H9 (cell line): ENCODE results near the gene MAP2K1. TPM values are rescaled to one million over a fixed set of nuclear protein-coding genes. Genes with fewer than 3 reads are reported as not detected.
"Not testable (repeated sequence)": the region's sequence is repeated elsewhere in the genome, so short reads cannot be mapped to it uniquely, and the experiment has no call there.

Experiments used
- DNase-seq: peaks from one replicate; pipeline ENCODE4 v3.0.0-alpha.2; 2017
- H2AFZ ChIP-seq: one replicate; pipeline ENCODE4 v1.6.1; 2013; ENCODE audit warnings: mild to moderate bottlenecking, low read length, control low read depth, moderate library complexity
- H2AK5ac ChIP-seq: 2 replicates; pipeline ENCODE4 v1.6.1; 2013; ENCODE audit warnings: low read length, control low read depth, mixed read lengths; ENCODE audit not compliant: insufficient read length
- H2BK120ac ChIP-seq: one replicate; pipeline ENCODE4 v1.6.1; 2013; ENCODE audit warnings: low read depth, mild to moderate bottlenecking, low read length, control low read depth, inconsistent platforms; ENCODE audit not compliant: poor library complexity, severe bottlenecking
- H2BK12ac ChIP-seq: 2 replicates; pipeline ENCODE4 v1.6.1; 2013; ENCODE audit warnings: low read length, control low read depth, mixed read lengths, low read depth; ENCODE audit not compliant: insufficient read length
- H2BK15ac ChIP-seq: 2 replicates; pipeline ENCODE4 v1.6.1; 2013; ENCODE audit warnings: low read depth, low read length, control low read depth
- H2BK20ac ChIP-seq: one replicate; pipeline ENCODE4 v1.6.1; 2013; ENCODE audit warnings: low read depth, mild to moderate bottlenecking, low read length, control low read depth, inconsistent platforms; ENCODE audit not compliant: poor library complexity, severe bottlenecking
- H2BK5ac ChIP-seq: 2 replicates; pipeline ENCODE4 v1.6.1; 2013; ENCODE audit warnings: low read length, control low read depth, mixed read lengths; ENCODE audit not compliant: insufficient read length
- H3K14ac ChIP-seq: 2 replicates; pipeline ENCODE4 v1.6.1; 2013; ENCODE audit warnings: low read length, control low read depth; ENCODE audit not compliant: insufficient read depth
- H3K18ac ChIP-seq: 2 replicates; pipeline ENCODE4 v1.6.1; 2013; ENCODE audit warnings: low read depth, mild to moderate bottlenecking, mixed read lengths, low read length, control low read depth; ENCODE audit not compliant: insufficient read length
- H3K23ac ChIP-seq: 2 replicates; pipeline ENCODE4 v1.6.1; 2013; ENCODE audit warnings: low read length, control low read depth, mixed read lengths, low read depth; ENCODE audit not compliant: insufficient read length
- H3K23me2 ChIP-seq: 2 replicates; pipeline ENCODE4 v1.6.1; 2013; ENCODE audit warnings: low read depth, mild to moderate bottlenecking, mixed read lengths, low read length, control low read depth; ENCODE audit not compliant: insufficient read length, poor library complexity, severe bottlenecking
- H3K27ac ChIP-seq: 2 replicates; pipeline ENCODE4 v1.5.1; 2013; ENCODE audit warnings: low read length, control low read depth, mixed read lengths, low read depth; ENCODE audit not compliant: insufficient read length
- H3K27me3 ChIP-seq: 2 replicates; pipeline ENCODE4 v1.6.1; 2013; ENCODE audit warnings: low read length, control low read depth, inconsistent platforms; ENCODE audit not compliant: insufficient read depth
- H3K4ac ChIP-seq: 2 replicates; pipeline ENCODE4 v1.6.1; 2013; ENCODE audit warnings: low read depth, mild to moderate bottlenecking, control low read depth, inconsistent platforms, low read length, moderate library complexity
- H3K4me1 ChIP-seq: 2 replicates; pipeline ENCODE4 v1.6.1; 2013; ENCODE audit warnings: low read length, control low read depth, inconsistent platforms; ENCODE audit not compliant: insufficient read depth
- H3K4me2 ChIP-seq: 2 replicates; pipeline ENCODE4 v1.6.1; 2013; ENCODE audit warnings: low read length, control low read depth, mixed read lengths; ENCODE audit not compliant: insufficient read length, insufficient read depth
- H3K56ac ChIP-seq: 2 replicates; pipeline ENCODE4 v1.6.1; 2013; ENCODE audit warnings: low read depth, mild to moderate bottlenecking, mixed read lengths, low read length, control low read depth; ENCODE audit not compliant: insufficient read length
- H3K79me1 ChIP-seq: 2 replicates; pipeline ENCODE4 v1.6.1; 2013; ENCODE audit warnings: low read depth, mild to moderate bottlenecking, moderate library complexity, low read length, control low read depth, inconsistent platforms; ENCODE audit not compliant: insufficient read depth, poor library complexity, severe bottlenecking
- H3K79me2 ChIP-seq: 2 replicates; pipeline ENCODE4 v1.6.1; 2013; ENCODE audit warnings: low read length, control low read depth, inconsistent platforms; ENCODE audit not compliant: insufficient read depth
- H3K9ac ChIP-seq: 2 replicates; pipeline ENCODE4 v1.6.1; 2013; ENCODE audit warnings: low read length, control low read depth, mixed read lengths; ENCODE audit not compliant: insufficient read length; ENCODE audit errors: extremely low read depth
- H3K9me3 ChIP-seq: one replicate; pipeline ENCODE4 v1.6.1; 2013; ENCODE audit warnings: low read depth, low read length, inconsistent platforms; ENCODE audit not compliant: control insufficient read depth
- H3T11ph ChIP-seq: one replicate; pipeline ENCODE4 v1.6.1; 2013; ENCODE audit warnings: mild to moderate bottlenecking, low read length, control low read depth, inconsistent platforms
- H4K20me1 ChIP-seq: one replicate; pipeline ENCODE4 v1.6.1; 2013; ENCODE audit not compliant: control insufficient read depth, insufficient read length, insufficient read depth
- H4K5ac ChIP-seq: 2 replicates; pipeline ENCODE4 v1.6.1; 2013; ENCODE audit warnings: low read depth, mild to moderate bottlenecking, mixed read lengths, low read length, control low read depth; ENCODE audit not compliant: insufficient read length
- H4K8ac ChIP-seq: replicated peaks from 2 replicates; pipeline ENCODE4 v1.6.1; 2013; ENCODE audit warnings: low read length, control low read depth, mixed read lengths, low read depth; ENCODE audit not compliant: insufficient read length
- H4K91ac ChIP-seq: 2 replicates; pipeline ENCODE4 v1.6.1; 2013; ENCODE audit warnings: low read depth, mild to moderate bottlenecking, moderate library complexity, mixed read lengths, low read length, control low read depth; ENCODE audit not compliant: insufficient read length
- H3K27ac Mint-ChIP-seq, 3 experiments: 2 replicates in 2 of 3; 3 replicates in 1 of 3; pipeline ENCODE4 v1.8.0; 2020 to 2021; ENCODE audit warnings: mixed read lengths in 3 of 3, mild to moderate bottlenecking in 1 of 3, moderate library complexity in 1 of 3
- H3K27me3 Mint-ChIP-seq: 2 replicates; pipeline ENCODE4 v1.8.0; 2021; ENCODE audit warnings: low read depth, mild to moderate bottlenecking, moderate library complexity, mixed read lengths
- H3K36me3 Mint-ChIP-seq, 3 experiments: 2 replicates in 2 of 3; 3 replicates in 1 of 3; pipeline ENCODE4 v1.8.0; 2020 to 2021; ENCODE audit warnings: low read depth in 3 of 3, mixed read lengths in 3 of 3; ENCODE audit not compliant: insufficient read depth in 1 of 3
- H3K4me1 Mint-ChIP-seq, 2 experiments: 2 replicates each; pipeline ENCODE4 v1.8.0; 2020; ENCODE audit warnings: mixed read lengths in 2 of 2
- H3K4me3 Mint-ChIP-seq, 2 experiments: 2 replicates in 1 of 2; 3 replicates in 1 of 2; pipeline ENCODE4 v1.8.0; 2020 to 2021; ENCODE audit warnings: mild to moderate bottlenecking in 2 of 2, mixed read lengths in 2 of 2, moderate library complexity in 1 of 2
- H3K9me3 Mint-ChIP-seq, 2 experiments: 2 replicates in 1 of 2; 3 replicates in 1 of 2; pipeline ENCODE4 v1.8.0; 2020; ENCODE audit warnings: mild to moderate bottlenecking in 2 of 2, mixed read lengths in 2 of 2, moderate library complexity in 1 of 2
- WGBS: extraction: QIAGEN DNeasy Blood & Tissue Kit; methylation state at CpG from one replicate; pipeline ENCODE4 v1.1.7; 2013; ENCODE audit warnings: missing lambda C conversion rate, low lambda C conversion rate, mixed read lengths; ENCODE audit not compliant: insufficient read length; ENCODE audit errors: extremely low coverage; 5-methylcytosine and 5-hydroxymethylcytosine counted together
- long read RNA-seq: library from polyadenylated mRNA; unstranded; transcript quantifications from one replicate; pipeline ENCODE4 v2.0.0, GENCODE V29; 2020
- total RNA-seq: library from RNA; stranded (reverse); gene quantifications from 2 replicates; pipeline ENCODE4 v1.2.1, GENCODE V29; 2021
- TF ChIP-seq, protein P1 (sequence below): fragments of 200-600 bp; sonication (generic); conservative IDR thresholded peaks from 3 replicates; pipeline ENCODE4 v1.8.0; 2021; ENCODE audit warnings: antibody characterized with exemption, mild to moderate bottlenecking

Gene MAP2K1
- 50.4 and 50.8 TPM in 2 replicates for total RNA-seq
- long read RNA-seq, partial matches to known transcripts, result 4 of 9 reads
- long read RNA-seq, other reads (novel, unspliced or antisense), result 2 of 9 reads

- H3K4me1 ChIP-seq, result no peaks in the 10 kb centered on the region
- no peak within 1 kb of the TSS for H2BK12ac ChIP-seq
- H3K23ac ChIP-seq, result no peak within 1 kb of the TSS
- Mint-ChIP-seq H3K4me1 (peaks cover 28 to 33% of the 10 kb centered on the region in 2 experiments), H3K4me3 (peak within 1 kb of the TSS; percentile 86 to 94), H3K9me3 (no peaks in the 10 kb centered on the region), H3K27me3 (no peaks in the 10 kb centered on the region), H3K36me3 (peaks cover 3 to 5% (median 4%) of the 10 kb centered on the region in 3 experiments; a peak in 4 of 7 replicates), H3K27ac (peak within 1 kb of the TSS; percentile 94 to 98 (median 96))
- H4K5ac ChIP-seq, result peak within 1 kb of the TSS; percentile 86
- no peaks in the 10 kb centered on the region for H4K20me1 ChIP-seq
- H3T11ph ChIP-seq, result no peak within 1 kb of the TSS
- H3K9me3 ChIP-seq, result no peaks in the 10 kb centered on the region
- H2BK15ac ChIP-seq, result no peak within 1 kb of the TSS
- H3K14ac ChIP-seq, result peak within 1 kb of the TSS; percentile 77
- no peaks in the 10 kb centered on the region for H3K79me1 ChIP-seq
- peak within 1 kb of the TSS; percentile 52 for H3K18ac ChIP-seq
- H3K4me2 ChIP-seq, result peak within 1 kb of the TSS; percentile 99
- no peak within 1 kb of the TSS for H2AK5ac ChIP-seq
- H3K56ac ChIP-seq, result no peak within 1 kb of the TSS
- TF ChIP-seq, protein P1, sequence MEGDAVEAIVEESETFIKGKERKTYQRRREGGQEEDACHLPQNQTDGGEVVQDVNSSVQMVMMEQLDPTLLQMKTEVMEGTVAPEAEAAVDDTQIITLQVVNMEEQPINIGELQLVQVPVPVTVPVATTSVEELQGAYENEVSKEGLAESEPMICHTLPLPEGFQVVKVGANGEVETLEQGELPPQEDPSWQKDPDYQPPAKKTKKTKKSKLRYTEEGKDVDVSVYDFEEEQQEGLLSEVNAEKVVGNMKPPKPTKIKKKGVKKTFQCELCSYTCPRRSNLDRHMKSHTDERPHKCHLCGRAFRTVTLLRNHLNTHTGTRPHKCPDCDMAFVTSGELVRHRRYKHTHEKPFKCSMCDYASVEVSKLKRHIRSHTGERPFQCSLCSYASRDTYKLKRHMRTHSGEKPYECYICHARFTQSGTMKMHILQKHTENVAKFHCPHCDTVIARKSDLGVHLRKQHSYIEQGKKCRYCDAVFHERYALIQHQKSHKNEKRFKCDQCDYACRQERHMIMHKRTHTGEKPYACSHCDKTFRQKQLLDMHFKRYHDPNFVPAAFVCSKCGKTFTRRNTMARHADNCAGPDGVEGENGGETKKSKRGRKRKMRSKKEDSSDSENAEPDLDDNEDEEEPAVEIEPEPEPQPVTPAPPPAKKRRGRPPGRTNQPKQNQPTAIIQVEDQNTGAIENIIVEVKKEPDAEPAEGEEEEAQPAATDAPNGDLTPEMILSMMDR, result peak; percentile 71
- peaks cover 10% of the 10 kb centered on the region for H3K23me2 ChIP-seq
- H4K8ac ChIP-seq, result no peak within 1 kb of the TSS
- DNase-seq, result peak; percentile 97
- no peak within 1 kb of the TSS for H2AFZ ChIP-seq
- peak within 1 kb of the TSS; percentile 78 for H3K9ac ChIP-seq
- H2BK20ac ChIP-seq, result no peak within 1 kb of the TSS
- H3K27me3 ChIP-seq, result no peaks in the 10 kb centered on the region
- peaks cover 28% of the 10 kb centered on the region; the same call in 1 of the 2 replicates for H3K79me2 ChIP-seq
- no peak within 1 kb of the TSS for H2BK120ac ChIP-seq
- no peak within 1 kb of the TSS for H3K4ac ChIP-seq
- no peak within 1 kb of the TSS for H4K91ac ChIP-seq
- WGBS, result no CpG with 5 or more reads among the region's 69 CpGs
- H3K27ac ChIP-seq, result no peak within 1 kb of the TSS
- H2BK5ac ChIP-seq, result no peak within 1 kb of the TSS
These were observed at the start of gene MAP2K1 for GRCh38 chr15:66386204-66387123. MAP2K1 (plus strand) TSS chr15:66386912; CDS start chr15:66387348, 436 bp downstream.

- not testable (repeated sequence) for H3K27ac Mint-ChIP-seq, H3K56ac ChIP-seq, H3K9me3 ChIP-seq, H3K27me3 ChIP-seq, H3K9me3 Mint-ChIP-seq, H3K4me2 ChIP-seq, H3K79me1 ChIP-seq, H4K8ac ChIP-seq, H3K79me2 ChIP-seq, H3K27ac ChIP-seq, H2BK20ac ChIP-seq, H2BK120ac ChIP-seq, H4K5ac ChIP-seq, H2BK5ac ChIP-seq, H3K4ac ChIP-seq, H2AFZ ChIP-seq, H3K27me3 Mint-ChIP-seq, H3K9ac ChIP-seq, H2AK5ac ChIP-seq, H4K91ac ChIP-seq, H3K18ac ChIP-seq, H3K4me1 Mint-ChIP-seq, H3K23me2 ChIP-seq, H3K4me3 Mint-ChIP-seq, DNase-seq, H3K4me1 ChIP-seq, H4K20me1 ChIP-seq, H3K23ac ChIP-seq, H3K14ac ChIP-seq, H2BK12ac ChIP-seq, H3T11ph ChIP-seq, H2BK15ac ChIP-seq
- no CpG with 5 or more reads among the region's 5 CpGs for WGBS
- peaks cover 34 to 72% (median 48%) of the 10 kb centered on the region in 3 experiments; a peak in 6 of 7 replicates for H3K36me3 Mint-ChIP-seq
These were observed 38.2 kb upstream of the MAP2K1 start for GRCh38 chr15:66348530-66348929.
